SK-N-MC (cell line): ENCODE measurements around the gene ATP9B.

ENCODE experiments used
- DNase-seq: peaks from one replicate; pipeline ENCODE4 v3.0.0-alpha.2; 2011; ENCODE audit warnings: low read depth, low spot score
- H3K27ac ChIP-seq: fragments of 200-600 bp; sonication (generic); 2 replicates; pipeline ENCODE4 v1.5.1; 2016; ENCODE audit warnings: mixed run types
- H3K36me3 ChIP-seq: fragments of 200-600 bp; sonication (generic); 2 replicates; pipeline ENCODE4 v1.6.1; 2017; ENCODE audit warnings: antibody characterized with exemption, low read length, mixed read lengths; ENCODE audit not compliant: insufficient read depth
- H3K4me3 ChIP-seq: fragments of 200-600 bp; sonication (generic); 2 replicates; pipeline ENCODE4 v1.5.1; 2016
- H3K9ac ChIP-seq: fragments of 200-600 bp; sonication (generic); 2 replicates; pipeline ENCODE4 v1.8.0; 2017; ENCODE audit warnings: mixed run types, mixed read lengths; ENCODE audit not compliant: insufficient read length
- H3K9me3 ChIP-seq: fragments of 200-600 bp; sonication (generic); 2 replicates; pipeline ENCODE4 v1.6.1; 2017; ENCODE audit warnings: low read depth, mild to moderate bottlenecking, antibody characterized with exemption, low read length, moderate library complexity, mixed read lengths
- EZH2 ChIP-seq: fragments of 200-600 bp; sonication (generic); IDR thresholded peaks from one replicate; pipeline ENCODE4 v1.6.1; 2017; ENCODE audit warnings: antibody characterized with exemption
- FOXP2 ChIP-seq: optimal IDR thresholded peaks from 2 replicates; pipeline ENCODE3; 2011; ENCODE audit warnings: mild to moderate bottlenecking, moderate library complexity; ENCODE audit not compliant: insufficient read depth; ENCODE audit errors: extremely low read length, control extremely low read depth
- POLR2AphosphoS5 ChIP-seq: IDR thresholded peaks from 2 replicates; pipeline ENCODE4 v1.6.1; 2012; ENCODE audit warnings: mild to moderate bottlenecking, low read depth, low read length, borderline replicate concordance

Gene ATP9B, protein sequence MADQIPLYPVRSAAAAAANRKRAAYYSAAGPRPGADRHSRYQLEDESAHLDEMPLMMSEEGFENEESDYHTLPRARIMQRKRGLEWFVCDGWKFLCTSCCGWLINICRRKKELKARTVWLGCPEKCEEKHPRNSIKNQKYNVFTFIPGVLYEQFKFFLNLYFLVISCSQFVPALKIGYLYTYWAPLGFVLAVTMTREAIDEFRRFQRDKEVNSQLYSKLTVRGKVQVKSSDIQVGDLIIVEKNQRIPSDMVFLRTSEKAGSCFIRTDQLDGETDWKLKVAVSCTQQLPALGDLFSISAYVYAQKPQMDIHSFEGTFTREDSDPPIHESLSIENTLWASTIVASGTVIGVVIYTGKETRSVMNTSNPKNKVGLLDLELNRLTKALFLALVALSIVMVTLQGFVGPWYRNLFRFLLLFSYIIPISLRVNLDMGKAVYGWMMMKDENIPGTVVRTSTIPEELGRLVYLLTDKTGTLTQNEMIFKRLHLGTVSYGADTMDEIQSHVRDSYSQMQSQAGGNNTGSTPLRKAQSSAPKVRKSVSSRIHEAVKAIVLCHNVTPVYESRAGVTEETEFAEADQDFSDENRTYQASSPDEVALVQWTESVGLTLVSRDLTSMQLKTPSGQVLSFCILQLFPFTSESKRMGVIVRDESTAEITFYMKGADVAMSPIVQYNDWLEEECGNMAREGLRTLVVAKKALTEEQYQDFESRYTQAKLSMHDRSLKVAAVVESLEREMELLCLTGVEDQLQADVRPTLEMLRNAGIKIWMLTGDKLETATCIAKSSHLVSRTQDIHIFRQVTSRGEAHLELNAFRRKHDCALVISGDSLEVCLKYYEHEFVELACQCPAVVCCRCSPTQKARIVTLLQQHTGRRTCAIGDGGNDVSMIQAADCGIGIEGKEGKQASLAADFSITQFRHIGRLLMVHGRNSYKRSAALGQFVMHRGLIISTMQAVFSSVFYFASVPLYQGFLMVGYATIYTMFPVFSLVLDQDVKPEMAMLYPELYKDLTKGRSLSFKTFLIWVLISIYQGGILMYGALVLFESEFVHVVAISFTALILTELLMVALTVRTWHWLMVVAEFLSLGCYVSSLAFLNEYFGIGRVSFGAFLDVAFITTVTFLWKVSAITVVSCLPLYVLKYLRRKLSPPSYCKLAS

GRCh38 chr18:79068937-79069716 is at the start of gene ATP9B:
ATP9B (plus strand) TSS chr18:79069394; CDS start chr18:79069411, 17 bp downstream.
- TF ChIP-seq POLR2AphosphoS5, result peak; percentile 72
- TF ChIP-seq EZH2, result no peak
- peak; percentile 70 for TF ChIP-seq FOXP2
- Histone ChIP-seq H3K4me3 (peak within 1 kb of the TSS; percentile 79), H3K36me3 (no peaks in the 10 kb centered on the region), H3K9me3 (no peaks in the 10 kb centered on the region), H3K9ac (peak within 1 kb of the TSS; percentile 87), H3K27ac (peak within 1 kb of the TSS; percentile 39; the same call in 1 of the 2 replicates)
- peak; percentile 39 for DNase-seq

DNA sequence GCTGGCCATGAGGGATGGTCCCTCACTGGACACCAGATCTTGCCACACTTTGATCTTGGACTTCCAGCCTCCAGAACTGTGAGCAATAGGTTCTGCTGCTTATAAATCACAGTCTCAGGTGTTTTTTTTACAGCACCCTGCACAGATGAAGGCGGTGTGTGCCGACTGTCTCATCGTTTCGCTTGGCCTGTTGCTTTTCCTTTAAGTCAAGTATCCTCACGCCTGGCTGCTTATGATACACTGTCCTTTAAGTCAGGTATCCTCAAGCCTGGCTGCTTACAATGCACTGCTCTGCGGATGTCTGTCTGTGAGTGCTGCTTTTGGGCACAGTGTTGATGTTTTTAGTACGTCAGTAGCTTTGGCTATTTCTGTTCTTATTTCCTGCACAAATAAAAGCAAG is 49.3 kb upstream of the ATP9B start:
- no peaks in the 10 kb centered on the region for H3K9me3 ChIP-seq
- H3K4me3 ChIP-seq, result no peak overlapping the region
- no peak overlapping the region for H3K9ac ChIP-seq
- no peaks in the 10 kb centered on the region for H3K36me3 ChIP-seq
- TF ChIP-seq EZH2, result no peak
- TF ChIP-seq FOXP2, result no peak
- TF ChIP-seq POLR2AphosphoS5, result no peak
- no peak for DNase-seq
- H3K27ac ChIP-seq, result no peak overlapping the region

- Histone ChIP-seq H3K36me3 (no peaks in the 10 kb centered on the region), H3K9ac (no peak overlapping the region), H3K27ac (no peak overlapping the region), H3K9me3 (no peaks in the 10 kb centered on the region), H3K4me3 (no peak overlapping the region)
- TF ChIP-seq POLR2AphosphoS5, result no peak
- TF ChIP-seq FOXP2, result no peak
- TF ChIP-seq EZH2, result no peak
- no peak for DNase-seq
Observed at GRCh38 chr18:79022603-79023002, 46.6 kb upstream of the ATP9B start.

DNA sequence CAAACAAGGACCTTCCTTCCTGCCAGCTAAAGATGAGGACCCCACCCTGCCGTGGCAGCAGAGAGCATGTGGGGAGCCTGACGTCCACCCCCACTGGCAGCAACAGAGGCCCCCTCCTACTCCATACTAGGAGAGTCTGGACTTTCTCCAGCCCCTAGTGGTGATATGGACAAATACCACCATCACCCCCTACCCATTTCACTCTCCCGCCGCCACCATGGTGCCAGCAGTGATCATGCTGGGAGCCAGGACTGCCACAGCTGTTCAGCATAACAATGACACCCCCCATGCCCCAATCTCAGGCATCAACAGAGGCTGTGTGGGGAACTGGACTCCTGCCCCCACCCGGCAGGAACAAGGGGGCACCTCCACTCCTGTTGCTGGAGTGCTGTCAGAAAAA is 42.7 kb upstream of the ATP9B start:
- H3K4me3 ChIP-seq, result no peak overlapping the region
- H3K27ac ChIP-seq, result no peak overlapping the region
- H3K9me3 ChIP-seq, result no peaks in the 10 kb centered on the region
- H3K9ac ChIP-seq, result no peak overlapping the region
- DNase-seq, result no peak
- TF ChIP-seq POLR2AphosphoS5, result no peak
- no peak for TF ChIP-seq EZH2
- no peak for TF ChIP-seq FOXP2
- no peaks in the 10 kb centered on the region for H3K36me3 ChIP-seq

- TF ChIP-seq POLR2AphosphoS5, result no peak
- TF ChIP-seq FOXP2, result no peak
- no peak for TF ChIP-seq EZH2
- no peak overlapping the region for H3K4me3 ChIP-seq
- H3K36me3 ChIP-seq, result no peaks in the 10 kb centered on the region
- DNase-seq, result no peak
- no peak overlapping the region for H3K9ac ChIP-seq
- no peak overlapping the region for H3K27ac ChIP-seq
- H3K9me3 ChIP-seq, result no peaks in the 10 kb centered on the region
Observed at GRCh38 chr18:79030680-79031079, 38.5 kb upstream of the ATP9B start.

DNA sequence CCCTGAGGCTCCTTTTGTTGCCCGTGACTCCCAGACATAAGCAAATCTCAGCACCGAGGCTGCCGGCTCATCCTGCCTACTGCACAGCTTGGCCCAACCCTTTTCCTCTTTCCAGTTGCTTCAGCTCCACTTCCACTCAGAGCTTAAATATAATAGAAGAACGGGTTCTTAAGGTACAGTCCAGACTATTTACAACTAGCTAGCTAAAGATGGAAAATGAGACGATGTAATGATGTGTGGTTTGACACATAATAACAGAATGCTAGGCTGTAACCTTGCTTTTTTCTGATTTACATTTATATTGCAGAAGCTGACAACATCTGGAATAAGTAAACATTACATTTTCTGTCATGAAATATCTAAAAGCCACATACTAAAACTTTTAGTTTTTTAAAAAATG is 26.9 kb upstream of the ATP9B start:
- TF ChIP-seq FOXP2 (no peak), EZH2 (no peak), POLR2AphosphoS5 (no peak)
- no peak overlapping the region for H3K27ac ChIP-seq
- DNase-seq, result no peak
- H3K4me3 ChIP-seq, result no peak overlapping the region
- no peaks in the 10 kb centered on the region for H3K9me3 ChIP-seq
- no peak overlapping the region for H3K9ac ChIP-seq
- no peaks in the 10 kb centered on the region for H3K36me3 ChIP-seq

DNA sequence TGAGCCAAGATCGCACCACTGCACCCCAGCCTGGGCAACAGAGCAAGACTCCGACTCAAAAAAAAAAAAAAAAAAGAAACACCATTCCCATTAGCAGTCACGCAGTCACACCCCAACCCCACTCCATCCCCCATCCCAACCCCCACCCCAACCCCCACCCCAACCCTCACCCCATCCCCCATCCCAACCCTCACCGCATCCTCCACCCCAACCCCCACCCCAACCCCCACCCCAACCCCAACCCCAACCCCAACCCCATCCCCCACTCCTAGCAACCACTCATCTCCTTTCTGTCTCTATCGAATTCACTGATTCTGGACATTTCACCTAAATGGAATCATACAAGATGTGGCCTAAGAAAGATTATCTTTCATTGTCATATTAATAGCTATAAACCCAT is 25.9 kb upstream of the ATP9B start:
- TF ChIP-seq FOXP2 (no peak), POLR2AphosphoS5 (no peak), EZH2 (no peak)
- DNase-seq, result no peak
- Histone ChIP-seq H3K9me3 (no peaks in the 10 kb centered on the region), H3K27ac (no peak overlapping the region), H3K4me3 (no peak overlapping the region), H3K36me3 (no peaks in the 10 kb centered on the region), H3K9ac (no peak overlapping the region)

DNA sequence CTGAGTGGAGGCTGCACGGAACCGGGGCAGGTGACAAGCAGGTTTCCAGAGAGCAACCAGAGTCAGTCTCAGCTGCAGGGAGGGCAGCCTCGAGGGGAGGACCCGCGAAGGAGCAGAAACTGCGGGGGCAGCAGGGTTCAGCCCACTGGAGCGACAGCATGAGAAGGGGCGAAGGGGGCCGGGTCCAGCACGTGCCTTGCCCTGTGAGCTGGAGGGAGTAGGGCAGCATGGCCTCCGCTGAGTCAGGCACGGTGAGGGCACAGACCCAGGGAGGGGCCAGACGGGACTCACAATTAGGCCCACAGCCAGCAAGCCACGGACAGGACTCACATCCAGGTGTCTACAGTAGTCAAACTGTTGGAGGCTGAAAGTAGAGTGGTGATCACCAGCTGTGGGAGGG is 22.7 kb upstream of the ATP9B start:
- no peak overlapping the region for H3K4me3 ChIP-seq

More for the DNA sequence above, 22.7 kb upstream of the ATP9B start:
- Histone ChIP-seq H3K36me3 (no peaks in the 10 kb centered on the region), H3K27ac (no peak overlapping the region), H3K9me3 (no peaks in the 10 kb centered on the region), H3K9ac (no peak overlapping the region)
- TF ChIP-seq EZH2, result no peak
- TF ChIP-seq POLR2AphosphoS5, result no peak
- TF ChIP-seq FOXP2, result no peak
- DNase-seq, result no peak
